ENCODE measurements around the gene CYP39A1. TPM values are rescaled to one million over a fixed set of nuclear protein-coding genes. Genes with fewer than 3 reads are reported as not detected.

Gene CYP39A1
- polyA plus RNA-seq, 1 donor: 3.4 TPM

- Histone ChIP-seq H3K4me1 (ENCODE audit: control insufficient read depth, insufficient read depth, low read length) (no peaks in the 10 kb centered on the region), H3K9me3 (ENCODE audit: control insufficient read depth, low read depth, low read length) (no peaks in the 10 kb centered on the region), H3K27me3 (ENCODE audit: control insufficient read depth, insufficient read depth, low read length) (no peaks in the 10 kb centered on the region), H3K4me3 (ENCODE audit: low read length) (no peak overlapping the region), H3K27ac (ENCODE audit: low read length) (no peak overlapping the region), H3K36me3 (ENCODE audit: control insufficient read depth, insufficient read depth, low read length) (no peaks in the 10 kb centered on the region)
- WGBS (ENCODE audit: insufficient coverage, low lambda C conversion rate): no CpG with 5 or more reads among the region's 1 CpG
- DNase-seq: no peak
Observed at GRCh38 chr6:46563924-46564323, 88.7 kb downstream of the CYP39A1 start.

- H3K27ac ChIP-seq (ENCODE audit: low read length): peak overlapping the region; percentile 26
- H3K27me3 ChIP-seq (ENCODE audit: control insufficient read depth, insufficient read depth, low read length): no peaks in the 10 kb centered on the region
- peak; percentile 5 to 58 for DNase-seq
- WGBS (ENCODE audit: insufficient coverage, low lambda C conversion rate): 100% methylated on average over 1 of the region's 4 CpGs
- H3K4me3 ChIP-seq (ENCODE audit: low read length): no peak overlapping the region
- H3K36me3 ChIP-seq (ENCODE audit: control insufficient read depth, insufficient read depth, low read length): no peaks in the 10 kb centered on the region
- no peaks in the 10 kb centered on the region for H3K9me3 ChIP-seq (ENCODE audit: control insufficient read depth, low read depth, low read length)
- peaks cover 3% of the 10 kb centered on the region for H3K4me1 ChIP-seq (ENCODE audit: control insufficient read depth, insufficient read depth, low read length)
Observed at GRCh38 chr6:46556053-46556452, 96.6 kb downstream of the CYP39A1 start.

DNA sequence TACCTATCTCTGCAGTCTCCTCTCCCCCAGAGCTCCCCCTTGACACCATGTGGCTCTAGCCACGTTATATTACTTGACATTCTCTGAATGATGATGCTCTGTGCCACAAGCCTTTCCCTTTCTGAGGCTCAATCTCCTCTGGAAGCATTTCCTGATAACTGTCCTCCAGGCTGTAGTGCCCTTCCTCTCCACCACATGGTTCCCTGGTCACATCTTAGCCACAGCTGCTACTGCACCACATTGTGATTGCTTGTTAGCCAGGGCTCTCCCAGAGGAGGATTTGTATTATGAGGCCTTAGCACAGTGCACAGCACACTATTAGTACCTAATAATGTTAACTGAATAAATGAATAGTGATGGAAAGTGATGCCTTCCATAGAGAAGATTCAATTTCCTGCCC, 97.5 kb downstream of the CYP39A1 start:
- no peak overlapping the region for H3K4me3 ChIP-seq (ENCODE audit: low read length)
- no peaks in the 10 kb centered on the region for H3K9me3 ChIP-seq (ENCODE audit: control insufficient read depth, low read depth, low read length)
- DNase-seq: no peak
- no CpG with 5 or more reads among the region's 1 CpG for WGBS (ENCODE audit: insufficient coverage, low lambda C conversion rate)
- H3K36me3 ChIP-seq (ENCODE audit: control insufficient read depth, insufficient read depth, low read length): no peaks in the 10 kb centered on the region
- H3K27ac ChIP-seq (ENCODE audit: low read length): no peak overlapping the region
- peaks cover 3% of the 10 kb centered on the region for H3K4me1 ChIP-seq (ENCODE audit: control insufficient read depth, insufficient read depth, low read length)
- no peaks in the 10 kb centered on the region for H3K27me3 ChIP-seq (ENCODE audit: control insufficient read depth, insufficient read depth, low read length)

DNA sequence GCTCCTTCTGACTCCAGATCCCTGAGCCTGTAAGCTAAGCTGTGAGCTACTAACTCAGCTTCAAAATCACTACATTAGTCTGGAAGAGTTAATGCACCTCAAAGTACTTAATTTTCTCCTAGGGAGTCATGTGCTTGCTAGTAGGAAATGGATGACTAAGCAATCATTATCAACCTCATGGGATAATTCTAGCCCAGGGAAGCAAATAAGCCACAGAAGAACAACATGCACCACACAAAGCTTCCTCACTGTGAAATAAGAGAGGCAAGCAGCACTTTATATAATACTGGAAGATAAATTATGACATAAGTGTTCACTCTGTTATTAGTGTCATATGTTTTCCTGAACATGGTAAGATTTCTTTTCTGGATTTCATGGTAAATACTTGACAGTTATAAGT, 103.5 kb downstream of the CYP39A1 start:
- H3K27me3 ChIP-seq (ENCODE audit: control insufficient read depth, insufficient read depth, low read length): no peaks in the 10 kb centered on the region
- H3K4me1 ChIP-seq (ENCODE audit: control insufficient read depth, insufficient read depth, low read length): peaks cover 6% of the 10 kb centered on the region
- no peak overlapping the region for H3K27ac ChIP-seq (ENCODE audit: low read length)
- H3K9me3 ChIP-seq (ENCODE audit: control insufficient read depth, low read depth, low read length): no peaks in the 10 kb centered on the region
- DNase-seq: peak; percentile 11 to 56
- H3K4me3 ChIP-seq (ENCODE audit: low read length): no peak overlapping the region
- H3K36me3 ChIP-seq (ENCODE audit: control insufficient read depth, insufficient read depth, low read length): no peaks in the 10 kb centered on the region

- no peaks in the 10 kb centered on the region for H3K9me3 ChIP-seq (ENCODE audit: control insufficient read depth, low read depth, low read length)
- H3K4me1 ChIP-seq (ENCODE audit: control insufficient read depth, insufficient read depth, low read length): no peaks in the 10 kb centered on the region
- DNase-seq: no peak
- H3K27me3 ChIP-seq (ENCODE audit: control insufficient read depth, insufficient read depth, low read length): no peaks in the 10 kb centered on the region
- H3K27ac ChIP-seq (ENCODE audit: low read length): no peak overlapping the region
- H3K4me3 ChIP-seq (ENCODE audit: low read length): no peak overlapping the region
- H3K36me3 ChIP-seq (ENCODE audit: control insufficient read depth, insufficient read depth, low read length): no peaks in the 10 kb centered on the region
- no CpG with 5 or more reads among the region's 3 CpGs for WGBS (ENCODE audit: insufficient coverage, low lambda C conversion rate)
Observed at GRCh38 chr6:46541556-46541955, 111.1 kb downstream of the CYP39A1 start.

DNA sequence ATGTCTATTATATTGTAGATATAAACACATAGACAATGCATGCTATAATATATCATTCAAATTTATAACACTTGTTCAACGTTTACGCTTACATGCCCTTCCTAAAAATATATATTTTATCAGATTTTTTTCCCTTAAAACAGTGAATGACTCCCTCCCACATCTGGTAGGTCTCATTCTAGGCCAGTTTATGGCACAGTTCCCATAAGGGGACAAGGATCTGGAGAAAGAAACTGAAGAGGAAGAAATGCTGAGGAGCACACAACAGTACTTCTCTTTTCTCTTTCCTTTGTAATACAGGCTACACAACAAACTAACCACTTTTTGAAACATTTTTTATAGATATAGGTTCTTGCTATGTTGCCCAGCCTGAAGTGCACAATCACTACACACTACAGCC, 112.8 kb downstream of the CYP39A1 start:
- Histone ChIP-seq H3K9me3 (ENCODE audit: control insufficient read depth, low read depth, low read length) (no peaks in the 10 kb centered on the region), H3K27me3 (ENCODE audit: control insufficient read depth, insufficient read depth, low read length) (no peaks in the 10 kb centered on the region), H3K36me3 (ENCODE audit: control insufficient read depth, insufficient read depth, low read length) (no peaks in the 10 kb centered on the region), H3K27ac (ENCODE audit: low read length) (no peak overlapping the region), H3K4me3 (ENCODE audit: low read length) (no peak overlapping the region), H3K4me1 (ENCODE audit: control insufficient read depth, insufficient read depth, low read length) (no peaks in the 10 kb centered on the region)
- DNase-seq: no peak
- 52% methylated on average over 2 of the region's 2 CpGs for WGBS (ENCODE audit: insufficient coverage, low lambda C conversion rate)

GRCh38 chr6:46538800-46539480, 113.7 kb downstream of the CYP39A1 start:
- Histone ChIP-seq H3K4me1 (ENCODE audit: control insufficient read depth, insufficient read depth, low read length) (no peaks in the 10 kb centered on the region), H3K27me3 (ENCODE audit: control insufficient read depth, insufficient read depth, low read length) (no peaks in the 10 kb centered on the region), H3K4me3 (ENCODE audit: low read length) (no peak overlapping the region), H3K36me3 (ENCODE audit: control insufficient read depth, insufficient read depth, low read length) (no peaks in the 10 kb centered on the region), H3K9me3 (ENCODE audit: control insufficient read depth, low read depth, low read length) (no peaks in the 10 kb centered on the region), H3K27ac (ENCODE audit: low read length) (no peak overlapping the region)
- DNase-seq: peak; percentile 7 to 36
- WGBS (ENCODE audit: insufficient coverage, low lambda C conversion rate): no CpG with 5 or more reads among the region's 6 CpGs

- Histone ChIP-seq H3K4me1 (ENCODE audit: control insufficient read depth, insufficient read depth, low read length) (no peaks in the 10 kb centered on the region), H3K27me3 (ENCODE audit: control insufficient read depth, insufficient read depth, low read length) (peaks cover 7% of the 10 kb centered on the region), H3K4me3 (ENCODE audit: low read length) (no peak overlapping the region), H3K27ac (ENCODE audit: low read length) (no peak overlapping the region), H3K36me3 (ENCODE audit: control insufficient read depth, insufficient read depth, low read length) (no peaks in the 10 kb centered on the region), H3K9me3 (ENCODE audit: control insufficient read depth, low read depth, low read length) (no peaks in the 10 kb centered on the region)
- WGBS (ENCODE audit: insufficient coverage, low lambda C conversion rate): 100% methylated on average over 1 of the region's 3 CpGs
- DNase-seq: no peak
Observed at GRCh38 chr6:46530896-46531295, 121.7 kb downstream of the CYP39A1 start.

GRCh38 chr6:46528961-46529750, 123.5 kb downstream of the CYP39A1 start:
- Histone ChIP-seq H3K27me3 (ENCODE audit: control insufficient read depth, insufficient read depth, low read length) (peaks cover 7% of the 10 kb centered on the region), H3K36me3 (ENCODE audit: control insufficient read depth, insufficient read depth, low read length) (no peaks in the 10 kb centered on the region), H3K4me1 (ENCODE audit: control insufficient read depth, insufficient read depth, low read length) (no peaks in the 10 kb centered on the region), H3K4me3 (ENCODE audit: low read length) (no peak overlapping the region), H3K9me3 (ENCODE audit: control insufficient read depth, low read depth, low read length) (no peaks in the 10 kb centered on the region), H3K27ac (ENCODE audit: low read length) (no peak overlapping the region)
- WGBS (ENCODE audit: insufficient coverage, low lambda C conversion rate): 78% methylated on average over 1 of the region's 3 CpGs
- DNase-seq: no peak

DNA sequence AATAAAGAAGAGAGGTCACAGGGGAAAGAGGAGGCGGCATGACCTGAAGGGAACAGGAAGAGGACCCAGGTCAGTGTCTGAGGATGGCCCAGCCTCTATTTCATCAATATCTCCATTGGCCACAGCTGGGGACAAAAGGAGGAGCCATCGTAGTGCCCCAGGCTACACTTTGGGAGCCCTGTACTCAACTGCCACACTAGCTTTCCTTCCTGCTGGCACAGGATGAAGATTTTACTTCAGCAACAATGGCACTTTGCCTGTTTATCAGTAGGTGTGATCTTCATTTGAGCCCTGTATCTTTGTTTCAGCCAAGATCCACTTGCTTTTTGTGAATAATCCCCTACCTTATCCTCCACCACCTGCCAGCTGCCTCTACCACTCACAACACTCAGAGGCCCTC, 126.0 kb downstream of the CYP39A1 start:
- Histone ChIP-seq H3K9me3 (ENCODE audit: control insufficient read depth, low read depth, low read length) (no peaks in the 10 kb centered on the region), H3K36me3 (ENCODE audit: control insufficient read depth, insufficient read depth, low read length) (no peaks in the 10 kb centered on the region), H3K4me3 (ENCODE audit: low read length) (no peak overlapping the region), H3K27me3 (ENCODE audit: control insufficient read depth, insufficient read depth, low read length) (peaks cover 4% of the 10 kb centered on the region), H3K4me1 (ENCODE audit: control insufficient read depth, insufficient read depth, low read length) (no peaks in the 10 kb centered on the region), H3K27ac (ENCODE audit: low read length) (no peak overlapping the region)
- no CpG with 5 or more reads among the region's 2 CpGs for WGBS (ENCODE audit: insufficient coverage, low lambda C conversion rate)
- DNase-seq: no peak

- Histone ChIP-seq H3K27ac (ENCODE audit: low read length) (no peak overlapping the region), H3K4me3 (ENCODE audit: low read length) (no peak overlapping the region), H3K27me3 (ENCODE audit: control insufficient read depth, insufficient read depth, low read length) (peaks cover 4% of the 10 kb centered on the region), H3K4me1 (ENCODE audit: control insufficient read depth, insufficient read depth, low read length) (no peaks in the 10 kb centered on the region), H3K9me3 (ENCODE audit: control insufficient read depth, low read depth, low read length) (no peaks in the 10 kb centered on the region), H3K36me3 (ENCODE audit: control insufficient read depth, insufficient read depth, low read length) (no peaks in the 10 kb centered on the region)
- DNase-seq: no peak
Observed at GRCh38 chr6:46525583-46525982, 127.0 kb downstream of the CYP39A1 start.

All from large intestine (tissue), 3 donors.